Stomach (tissue), 9 donors: Measurements from ENCODE around the gene TRAK1. TPM values are rescaled to one million over a fixed set of nuclear protein-coding genes. Genes with fewer than 3 reads are reported as not detected.

Experiments used
- DNase-seq, 2 donors: peaks; one replicate each; pipeline versions ENCODE4 v3.0.0 to v3.0.0-alpha.2; 2013 to 2019
- H3K27ac ChIP-seq, 5 donors: fragments of 200-600 bp in 4 of 5; sonication (generic) in 4 of 5; one replicate each; pipeline ENCODE4 v1.5.1; 2013 to 2019; ENCODE audit warnings: mild to moderate bottlenecking in 1 of 5, moderate library complexity in 1 of 5
- H3K27me3 ChIP-seq, 3 donors: fragments of 200-600 bp; sonication (generic); one replicate each; pipeline ENCODE4 v1.5.1; 2017 to 2019; ENCODE audit warnings: mixed run types in 1 of 3
- H3K36me3 ChIP-seq, 4 donors: fragments of 200-600 bp; sonication (generic); 1 replicate in 3 of 4; 2 replicates in 1 of 4; pipeline ENCODE4 v1.5.1; 2016 to 2019
- H3K4me1 ChIP-seq, 4 donors: fragments of 200-600 bp; sonication (generic); one replicate each; pipeline ENCODE4 v1.5.1; 2016 to 2019
- H3K4me3 ChIP-seq, 4 donors: fragments of 200-600 bp; sonication (generic) in 3 of 4; one replicate each; pipeline ENCODE4 v1.5.1; 2016 to 2019; ENCODE audit warnings: mild to moderate bottlenecking in 1 of 4
- H3K9me3 ChIP-seq, 4 donors: fragments of 200-600 bp; sonication (generic); one replicate each; pipeline ENCODE4 v1.5.1; 2016 to 2019
- EP300 ChIP-seq: sonication (generic); formaldehyde crosslinking; IDR thresholded peaks from one replicate; pipeline ENCODE4 v1.6.1; 2017; ENCODE audit warnings: antibody characterized with exemption
- POLR2A ChIP-seq, 4 donors: fragments of 450-650 bp; IDR thresholded peaks; one replicate each; pipeline ENCODE4 v1.6.1; 2016; ENCODE audit warnings: antibody characterized with exemption in 4 of 4, control low read depth in 2 of 4, mild to moderate bottlenecking in 1 of 4, moderate library complexity in 1 of 4
- POLR2AphosphoS5 ChIP-seq, 3 donors: sonication (generic); formaldehyde crosslinking; IDR thresholded peaks; one replicate each; pipeline ENCODE4 v1.6.1; 2016; ENCODE audit warnings: antibody characterized with exemption in 3 of 3
- WGBS, 5 donors: extraction: QIAGEN DNeasy Blood & Tissue Kit in 3 of 5; methylation state at CpG; one replicate each; pipeline versions ENCODE4 v1.1.5 to v1.1.7; 2013 to 2018; 5-methylcytosine and 5-hydroxymethylcytosine counted together
- intact Hi-C: fragments of 100-400 bp; cut with DNase I; formaldehyde crosslinking; loops from one replicate; pipeline ENCODE4 v1.15.1; 2023; ENCODE audit warnings: low total_unique reads
- polyA plus RNA-seq, 3 donors: library from polyadenylated mRNA; stranded (reverse); fragments of 200-250 nt; gene quantifications; one replicate each; pipeline ENCODE4 v1.2.3, GENCODE V29; 2013
- total RNA-seq, 5 donors: library from RNA; depleted of rRNA; stranded (reverse); fragments of >200 nt; gene quantifications; one replicate each; pipeline versions ENCODE4 v1.1.0 to v1.2.3, GENCODE V29; 2014 to 2016
- TF ChIP-seq, protein P1 (sequence below), 7 experiments: fragments of 450-650 bp in 4 of 7; fragments of 200-600 bp in 3 of 7; sonication (generic) in 3 of 7; IDR thresholded peaks; one replicate each; pipeline ENCODE4 v1.5.1; 2016 to 2019; ENCODE audit warnings: antibody characterized with exemption in 7 of 7, control low read depth in 2 of 7, mild to moderate bottlenecking in 1 of 7
- donor health status: healthy with polysubstance abuse.
- donor health status: Bipolar disorder and iron deficiency.
- donor health status: healthy.

TRAK1 gene
- total and polyA plus RNA-seq, 8 donors: 17.2 to 328 (median 86.0) TPM

DNA sequence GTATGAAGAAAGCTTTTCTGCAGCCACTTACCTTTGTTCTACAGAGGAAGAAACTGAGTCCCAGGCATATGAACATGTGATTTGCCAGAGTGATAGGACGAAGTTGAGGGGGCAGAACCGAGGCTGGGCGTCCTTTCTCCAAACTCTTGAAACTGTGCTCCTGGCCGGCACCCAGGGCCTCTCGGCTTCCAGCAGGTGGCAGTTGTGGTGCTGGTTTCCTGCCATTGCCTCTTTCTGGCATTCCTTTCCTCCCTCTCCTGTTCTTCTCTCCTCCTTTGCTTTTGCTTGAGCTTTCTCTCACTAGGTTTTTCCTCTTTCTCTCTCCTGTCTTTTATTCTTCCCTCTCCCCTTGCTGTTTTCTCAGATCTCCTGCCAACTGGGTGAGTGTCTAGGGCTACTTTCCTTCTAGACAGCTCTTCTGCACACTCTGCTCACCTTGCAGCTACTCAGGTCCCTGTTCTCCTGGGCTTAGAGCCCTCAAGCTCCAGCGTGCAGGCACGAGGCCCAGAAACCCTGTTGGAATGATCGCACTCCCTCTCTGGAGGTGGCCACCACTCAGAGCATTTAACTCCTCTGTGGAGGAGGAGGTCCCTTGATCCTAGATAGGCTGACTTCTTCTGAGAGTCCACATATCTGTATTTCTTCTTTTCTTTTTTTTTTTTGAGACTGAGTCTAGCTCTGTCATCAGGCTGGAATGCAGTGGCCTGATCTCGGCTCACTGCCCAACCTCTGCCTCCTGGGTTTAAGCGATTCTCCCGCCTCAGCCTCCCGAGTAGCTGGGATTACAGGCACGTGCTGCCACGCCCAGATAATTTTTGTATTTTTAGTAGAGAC is 26.2 kb downstream of the TRAK1 start:
- WGBS, 5 donors: 24 to 33% (median 32%) methylated on average over 14 of the region's 14 CpGs
- DNase-seq: peak; percentile 68 to 71
- Histone ChIP-seq H3K36me3 (no peaks in the 10 kb centered on the region), H3K4me1 (peaks cover 34 to 75% (median 52%) of the 10 kb centered on the region in 4 donors), H3K27me3 (no peaks in the 10 kb centered on the region), H3K9me3 (no peaks in the 10 kb centered on the region), H3K27ac (peak overlapping the region; percentile 3 to 68 (median 56)), H3K4me3 (no peak overlapping the region)
- no peak for TF ChIP-seq EP300
- no peak for TF ChIP-seq POLR2AphosphoS5 (IDR thresholded peaks at IDR 0.05)
- TF ChIP-seq, protein P1, sequence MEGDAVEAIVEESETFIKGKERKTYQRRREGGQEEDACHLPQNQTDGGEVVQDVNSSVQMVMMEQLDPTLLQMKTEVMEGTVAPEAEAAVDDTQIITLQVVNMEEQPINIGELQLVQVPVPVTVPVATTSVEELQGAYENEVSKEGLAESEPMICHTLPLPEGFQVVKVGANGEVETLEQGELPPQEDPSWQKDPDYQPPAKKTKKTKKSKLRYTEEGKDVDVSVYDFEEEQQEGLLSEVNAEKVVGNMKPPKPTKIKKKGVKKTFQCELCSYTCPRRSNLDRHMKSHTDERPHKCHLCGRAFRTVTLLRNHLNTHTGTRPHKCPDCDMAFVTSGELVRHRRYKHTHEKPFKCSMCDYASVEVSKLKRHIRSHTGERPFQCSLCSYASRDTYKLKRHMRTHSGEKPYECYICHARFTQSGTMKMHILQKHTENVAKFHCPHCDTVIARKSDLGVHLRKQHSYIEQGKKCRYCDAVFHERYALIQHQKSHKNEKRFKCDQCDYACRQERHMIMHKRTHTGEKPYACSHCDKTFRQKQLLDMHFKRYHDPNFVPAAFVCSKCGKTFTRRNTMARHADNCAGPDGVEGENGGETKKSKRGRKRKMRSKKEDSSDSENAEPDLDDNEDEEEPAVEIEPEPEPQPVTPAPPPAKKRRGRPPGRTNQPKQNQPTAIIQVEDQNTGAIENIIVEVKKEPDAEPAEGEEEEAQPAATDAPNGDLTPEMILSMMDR (IDR thresholded peaks at IDR 0.05): peak in 5 of 7 experiments; percentile 35 to 77 (median 44)
- intact Hi-C loops: loop anchor here (5.0 kb wide), 1 partner anchor 75 kb away; no protein-coding TSS in a partner anchor

DNA sequence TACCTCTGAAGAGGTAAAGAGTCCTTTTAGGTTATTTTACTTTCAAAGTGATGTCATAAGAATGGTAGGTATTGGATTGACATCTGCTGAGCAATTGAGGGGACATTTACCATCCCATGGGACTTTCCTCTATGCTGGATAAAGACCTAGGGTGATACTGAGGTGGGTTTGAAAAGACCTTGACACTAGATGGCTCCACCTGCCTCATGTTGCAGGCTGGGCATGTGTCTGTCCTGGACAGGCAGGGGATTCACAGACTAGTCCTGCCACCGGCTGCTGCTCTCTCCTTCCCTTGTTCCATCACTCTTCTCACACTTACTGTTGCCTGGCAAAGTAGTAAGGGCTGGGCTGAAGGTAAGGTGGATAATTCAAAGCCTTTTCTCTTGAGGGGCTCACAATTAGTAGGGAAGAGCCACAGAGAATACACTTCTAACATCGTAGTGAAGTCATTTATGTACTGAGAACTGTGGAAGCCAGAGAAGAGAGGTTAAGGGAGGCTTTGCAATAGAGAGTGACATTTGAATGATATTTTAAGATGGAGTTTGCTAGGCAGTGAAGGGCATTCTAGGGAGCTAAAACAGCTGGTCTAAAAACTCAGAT is 27.7 kb downstream of the TRAK1 start:
- Histone ChIP-seq H3K4me3 (no peak overlapping the region), H3K4me1 (peaks cover 34 to 87% (median 62%) of the 10 kb centered on the region in 4 donors), H3K27ac (peak overlapping the region in 3 of 5 donors; percentile 25 to 59 (median 51)), H3K36me3 (no peaks in the 10 kb centered on the region), H3K9me3 (no peaks in the 10 kb centered on the region), H3K27me3 (no peaks in the 10 kb centered on the region)
- intact Hi-C loops: loop anchor here (5.0 kb wide), 1 partner anchor 73 kb away; no protein-coding TSS in a partner anchor
- peak; percentile 56 to 81 for DNase-seq
- WGBS, 5 donors: 46 to 56% (median 52%) methylated on average over 2 of the region's 2 CpGs
- TF ChIP-seq POLR2AphosphoS5 (IDR thresholded peaks at IDR 0.05) (peak in 1 of 3 donors; percentile 31), POLR2A (IDR thresholded peaks at IDR 0.05) (no peak), EP300 (no peak)
- TF ChIP-seq, protein P1 (IDR thresholded peaks at IDR 0.05): peak in 4 of 7 experiments; percentile 3 to 51 (median 29)

DNA sequence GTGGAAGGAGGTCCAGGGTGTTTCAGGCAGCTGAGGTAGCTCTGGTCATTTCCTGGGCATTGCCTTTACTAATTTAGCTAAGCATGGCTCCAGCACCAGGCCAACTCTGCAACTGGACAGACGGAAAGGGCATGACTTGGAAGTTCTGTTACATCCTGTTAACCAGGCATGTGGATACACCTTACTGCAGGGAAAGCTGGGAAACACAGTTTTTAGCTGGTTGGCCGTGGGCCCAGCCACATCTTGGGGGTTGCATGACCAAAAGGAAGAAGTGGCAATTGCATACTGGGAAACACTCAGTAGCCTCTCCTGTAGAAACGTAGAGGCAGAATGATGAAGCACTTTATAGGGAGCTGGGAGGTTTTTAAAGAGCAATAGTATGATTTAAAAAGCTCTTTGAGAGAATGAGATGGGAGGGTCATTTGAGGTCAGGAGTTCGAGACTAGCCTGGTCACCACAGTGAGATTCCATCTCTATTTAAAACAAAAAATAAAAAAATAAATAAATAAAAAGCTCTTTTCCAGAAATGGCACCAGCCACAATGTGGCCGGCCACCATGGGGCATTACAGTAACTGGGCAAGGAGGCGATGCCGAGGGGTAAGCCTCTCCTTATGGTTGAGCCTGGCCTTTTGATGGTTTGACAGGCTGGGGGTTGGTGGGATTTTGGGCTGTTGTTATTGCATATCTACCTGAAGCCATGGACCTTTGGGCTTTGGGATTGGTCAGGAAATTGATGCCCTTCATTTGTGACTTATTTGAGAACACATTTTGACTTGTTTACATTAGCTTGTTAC is 28.6 kb downstream of the TRAK1 start:
- Histone ChIP-seq H3K9me3 (no peaks in the 10 kb centered on the region), H3K4me3 (no peak overlapping the region), H3K4me1 (peaks cover 34 to 86% (median 58%) of the 10 kb centered on the region in 4 donors), H3K27ac (peak overlapping the region in 4 of 5 donors; percentile 25 to 59 (median 44)), H3K36me3 (peaks cover 0 to under 1% (median 0%) of the 10 kb centered on the region in 4 donors), H3K27me3 (no peaks in the 10 kb centered on the region)
- no peak for DNase-seq
- intact Hi-C loops: loop anchor here (5.0 kb wide), 1 partner anchor 73 kb away; no protein-coding TSS in a partner anchor
- WGBS, 5 donors: 71 to 73% (median 72%) methylated on average over 7 of the region's 7 CpGs
- no peak for TF ChIP-seq EP300
- peak in 1 of 3 donors; percentile 8 for TF ChIP-seq POLR2AphosphoS5 (IDR thresholded peaks at IDR 0.05)

DNA sequence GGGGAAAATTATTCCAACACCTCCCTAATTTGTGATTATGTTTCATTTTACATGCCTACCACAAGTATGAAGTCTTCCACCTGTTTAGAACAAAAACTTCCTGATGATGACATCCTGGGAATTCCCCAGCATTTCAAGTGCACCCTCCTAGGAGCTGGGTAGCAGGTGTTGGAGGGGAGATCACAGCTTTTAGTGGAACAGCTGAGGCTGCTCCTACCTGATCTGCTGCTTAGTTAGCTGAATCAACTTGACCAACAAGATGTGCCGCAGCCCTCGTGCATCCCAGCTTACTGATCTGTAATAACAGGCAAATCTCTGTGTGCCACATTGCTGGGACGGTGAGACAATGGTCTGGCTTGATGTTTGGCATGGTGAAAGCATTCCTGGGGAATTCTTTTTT is 29.7 kb downstream of the TRAK1 start:
- Histone ChIP-seq H3K27me3 (no peaks in the 10 kb centered on the region), H3K4me1 (peaks cover 34 to 77% (median 57%) of the 10 kb centered on the region in 4 donors), H3K36me3 (peaks cover 0 to 11% (median 8%) of the 10 kb centered on the region in 4 donors), H3K4me3 (no peak overlapping the region), H3K27ac (peak overlapping the region in 4 of 5 donors; percentile 25 to 59 (median 44)), H3K9me3 (no peaks in the 10 kb centered on the region)
- TF ChIP-seq, protein P1 (IDR thresholded peaks at IDR 0.05): no peak
- TF ChIP-seq POLR2A (IDR thresholded peaks at IDR 0.05) (no peak), POLR2AphosphoS5 (IDR thresholded peaks at IDR 0.05) (no peak), EP300 (no peak)
- no peak for DNase-seq
- WGBS, 5 donors: 70 to 80% (median 76%) methylated on average over 3 of the region's 3 CpGs
- intact Hi-C loops: no loop called here
